ENCODE results near the gene SPATA6.
"Not testable (repeated sequence)": the region's sequence is repeated elsewhere in the genome, so short reads cannot be mapped to it uniquely, and the experiment has no call there.

Gene SPATA6

DNA sequence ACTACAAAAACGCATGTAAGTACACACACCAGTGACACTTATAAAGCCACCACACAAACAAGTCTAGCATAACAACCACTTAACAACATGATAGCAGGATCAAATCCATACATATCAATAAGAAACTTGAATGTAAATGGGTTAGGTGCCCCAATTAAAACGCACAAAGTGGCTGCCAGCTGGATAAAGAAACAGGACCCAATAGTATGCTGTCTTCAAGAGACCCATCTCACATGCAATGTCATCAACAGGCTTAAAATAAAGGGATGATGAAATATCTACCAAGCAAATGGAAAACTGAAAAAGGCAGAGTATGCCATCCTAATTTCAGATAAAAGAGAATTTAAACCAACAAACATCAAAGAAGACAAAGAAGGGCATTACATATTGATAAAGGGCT lies 139.9 kb downstream of the SPATA6 start:
- H3K9me3 ChIP-seq (replicated peaks in 1 of 2; ENCODE audit: control insufficient read depth in 2 of 2, insufficient read depth in 1 of 2, low read depth in 1 of 2, low read length in 2 of 2), result peaks cover 0 to 16% of the 10 kb centered on the region in 2 donors
- no peak overlapping the region for H3K27ac ChIP-seq (replicated peaks; ENCODE audit: low read length)
- H3K36me3 ChIP-seq (replicated peaks in 1 of 2; ENCODE audit: control insufficient read depth in 2 of 2, insufficient read depth in 2 of 2, low read length in 2 of 2), result peaks cover 3 to 5% of the 10 kb centered on the region in 2 donors
- H3K18ac ChIP-seq (ENCODE audit: low read length), result no peak overlapping the region
- no peak overlapping the region for H2AK5ac ChIP-seq (ENCODE audit: low read depth, low read length)
- no peak overlapping the region for H3K4ac ChIP-seq (ENCODE audit: low read length)
- no CpG with 5 or more reads among the region's 2 CpGs for WGBS, 2 donors (ENCODE audit: extremely low coverage in 2 of 2, insufficient read length in 2 of 2, insufficient replicate concordance in 1 of 2)
- H4K8ac ChIP-seq (ENCODE audit: low read depth, low read length), result no peak overlapping the region
- no peak overlapping the region for H2BK120ac ChIP-seq (ENCODE audit: low read depth, low read length)
- no peak overlapping the region for H3K4me3 ChIP-seq (ENCODE audit: low read length in 2 of 2)
- no peak overlapping the region for H2BK12ac ChIP-seq (ENCODE audit: low read length)
- H3K23ac ChIP-seq (ENCODE audit: low read depth, low read length, poor library complexity), result no peak overlapping the region
- H2BK15ac ChIP-seq (ENCODE audit: low read length), result no peak overlapping the region
- H4K91ac ChIP-seq (ENCODE audit: low read depth, low read length, poor library complexity), result no peak overlapping the region
- no peak overlapping the region for H3K9ac ChIP-seq (ENCODE audit: low read depth, low read length, poor library complexity)
- H3K27me3 ChIP-seq (ENCODE audit: control insufficient read depth in 3 of 3, insufficient read depth in 3 of 3, low read depth in 1 of 3, low read length in 3 of 3), result no peaks in the 10 kb centered on the region
- H3K14ac ChIP-seq (ENCODE audit: low read length), result no peak overlapping the region
- no peak overlapping the region for H3K4me2 ChIP-seq (ENCODE audit: insufficient read depth, low read length, poor library complexity, severe bottlenecking)
- no peak overlapping the region for H2AFZ ChIP-seq (ENCODE audit: low read length)
- no peaks in the 10 kb centered on the region for H3K79me1 ChIP-seq (ENCODE audit: low read depth, low read length)
- DNase-seq (ENCODE audit: low spot score), result no peak
- peaks cover 0 to 8% of the 10 kb centered on the region in 2 donors for H3K4me1 ChIP-seq (ENCODE audit: control insufficient read depth in 2 of 2, insufficient read depth in 1 of 2, low read depth in 1 of 2, low read length in 2 of 2)
- no peak overlapping the region for H2BK5ac ChIP-seq (ENCODE audit: low read length)

DNA sequence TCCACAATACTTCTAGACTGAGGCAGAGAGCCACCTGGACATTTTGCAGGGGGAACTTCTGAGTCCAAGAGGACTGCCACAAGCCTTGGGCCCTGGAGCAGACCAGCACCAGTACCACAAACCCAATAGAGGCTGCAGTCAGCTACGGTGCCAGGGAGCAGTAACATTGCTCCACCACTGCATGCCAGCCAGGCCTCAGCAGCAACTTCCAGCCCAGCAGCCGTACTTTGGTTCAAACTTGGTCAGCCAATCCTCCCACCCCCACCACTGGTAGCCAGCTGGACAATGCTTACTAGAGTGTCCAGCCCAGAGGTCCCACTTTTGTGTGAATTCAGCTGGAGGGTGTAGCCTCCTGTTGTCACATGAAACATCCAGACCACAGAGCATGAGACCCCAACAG lies 142.1 kb downstream of the SPATA6 start:
- no peak overlapping the region for H2AK5ac ChIP-seq (ENCODE audit: low read depth, low read length)
- H3K27ac ChIP-seq (replicated peaks; ENCODE audit: low read length), result no peak overlapping the region
- H3K27me3 ChIP-seq (ENCODE audit: control insufficient read depth in 3 of 3, insufficient read depth in 3 of 3, low read depth in 1 of 3, low read length in 3 of 3), result no peaks in the 10 kb centered on the region
- no peak overlapping the region for H2BK5ac ChIP-seq (ENCODE audit: low read length)
- H3K23ac ChIP-seq (ENCODE audit: low read depth, low read length, poor library complexity), result peak overlapping the region; percentile 78
- H3K14ac ChIP-seq (ENCODE audit: low read length), result no peak overlapping the region
- no peak overlapping the region for H2BK120ac ChIP-seq (ENCODE audit: low read depth, low read length)
- H3K79me1 ChIP-seq (ENCODE audit: low read depth, low read length), result no peaks in the 10 kb centered on the region
- no peak overlapping the region for H4K8ac ChIP-seq (ENCODE audit: low read depth, low read length)
- H3K4me2 ChIP-seq (ENCODE audit: insufficient read depth, low read length, poor library complexity, severe bottlenecking), result no peak overlapping the region
- peaks cover 2 to 22% of the 10 kb centered on the region in 2 donors for H3K9me3 ChIP-seq (replicated peaks in 1 of 2; ENCODE audit: control insufficient read depth in 2 of 2, insufficient read depth in 1 of 2, low read depth in 1 of 2, low read length in 2 of 2)
- no peak overlapping the region for H3K9ac ChIP-seq (ENCODE audit: low read depth, low read length, poor library complexity)
- H2AFZ ChIP-seq (ENCODE audit: low read length), result no peak overlapping the region
- peaks cover 0 to 8% of the 10 kb centered on the region in 2 donors for H3K4me1 ChIP-seq (ENCODE audit: control insufficient read depth in 2 of 2, insufficient read depth in 1 of 2, low read depth in 1 of 2, low read length in 2 of 2)
- H4K91ac ChIP-seq (ENCODE audit: low read depth, low read length, poor library complexity), result no peak overlapping the region
- no CpG with 5 or more reads among the region's 2 CpGs for WGBS, 2 donors (ENCODE audit: extremely low coverage in 2 of 2, insufficient read length in 2 of 2, insufficient replicate concordance in 1 of 2)
- H3K18ac ChIP-seq (ENCODE audit: low read length), result peak overlapping the region; percentile 40
- H3K36me3 ChIP-seq (replicated peaks in 1 of 2; ENCODE audit: control insufficient read depth in 2 of 2, insufficient read depth in 2 of 2, low read length in 2 of 2), result peaks cover 8 to 15% of the 10 kb centered on the region in 2 donors
- H2BK12ac ChIP-seq (ENCODE audit: low read length), result no peak overlapping the region
- no peak for DNase-seq (ENCODE audit: low spot score)
- no peak overlapping the region for H2BK15ac ChIP-seq (ENCODE audit: low read length)
- no peak overlapping the region for H3K4me3 ChIP-seq (ENCODE audit: low read length in 2 of 2)
- H3K4ac ChIP-seq (ENCODE audit: low read length), result no peak overlapping the region

DNA sequence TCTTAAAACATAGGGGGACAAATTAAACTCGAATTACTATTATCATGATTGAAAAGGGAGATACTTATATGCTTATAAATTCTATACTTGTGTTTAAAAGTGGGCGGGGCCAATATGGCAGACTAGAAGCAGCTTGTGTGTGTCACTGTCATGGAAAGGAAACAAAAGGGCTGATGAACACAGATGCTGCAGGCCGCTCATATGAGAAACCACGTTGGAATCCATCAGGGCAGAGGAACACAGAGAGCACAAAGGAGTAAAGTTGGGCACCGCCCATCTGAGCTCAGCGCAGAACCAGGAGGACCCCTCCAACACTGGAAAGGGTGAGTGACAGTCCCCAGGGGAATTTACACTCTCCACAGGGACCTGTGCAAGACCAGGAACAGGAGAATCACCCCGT lies 142.5 kb downstream of the SPATA6 start:
- H3K4me3 ChIP-seq (ENCODE audit: low read length in 2 of 2), result peak overlapping the region in 1 of 2 donors; percentile 36
- DNase-seq (ENCODE audit: low spot score), result no peak
- no peak overlapping the region for H2BK5ac ChIP-seq (ENCODE audit: low read length)
- H3K9ac ChIP-seq (ENCODE audit: low read depth, low read length, poor library complexity), result no peak overlapping the region
- no peak overlapping the region for H3K14ac ChIP-seq (ENCODE audit: low read length)
- H3K9me3 ChIP-seq (replicated peaks in 1 of 2; ENCODE audit: control insufficient read depth in 2 of 2, insufficient read depth in 1 of 2, low read depth in 1 of 2, low read length in 2 of 2), result peaks cover 2 to 24% of the 10 kb centered on the region in 2 donors
- WGBS, 2 donors (ENCODE audit: extremely low coverage in 2 of 2, insufficient read length in 2 of 2, insufficient replicate concordance in 1 of 2), result no CpG with 5 or more reads among the region's 7 CpGs
- H2BK15ac ChIP-seq (ENCODE audit: low read length), result no peak overlapping the region
- no peak overlapping the region for H3K18ac ChIP-seq (ENCODE audit: low read length)
- H3K4me2 ChIP-seq (ENCODE audit: insufficient read depth, low read length, poor library complexity, severe bottlenecking), result no peak overlapping the region
- no peak overlapping the region for H4K8ac ChIP-seq (ENCODE audit: low read depth, low read length)
- no peaks in the 10 kb centered on the region for H3K27me3 ChIP-seq (ENCODE audit: control insufficient read depth in 3 of 3, insufficient read depth in 3 of 3, low read depth in 1 of 3, low read length in 3 of 3)
- peaks cover 0 to 8% of the 10 kb centered on the region in 2 donors for H3K4me1 ChIP-seq (ENCODE audit: control insufficient read depth in 2 of 2, insufficient read depth in 1 of 2, low read depth in 1 of 2, low read length in 2 of 2)
- H3K79me1 ChIP-seq (ENCODE audit: low read depth, low read length), result no peaks in the 10 kb centered on the region
- H3K4ac ChIP-seq (ENCODE audit: low read length), result no peak overlapping the region
- H4K91ac ChIP-seq (ENCODE audit: low read depth, low read length, poor library complexity), result no peak overlapping the region
- no peak overlapping the region for H2AK5ac ChIP-seq (ENCODE audit: low read depth, low read length)
- H3K36me3 ChIP-seq (replicated peaks in 1 of 2; ENCODE audit: control insufficient read depth in 2 of 2, insufficient read depth in 2 of 2, low read length in 2 of 2), result peaks cover 9 to 16% of the 10 kb centered on the region in 2 donors
- H2AFZ ChIP-seq (ENCODE audit: low read length), result no peak overlapping the region
- H3K27ac ChIP-seq (replicated peaks; ENCODE audit: low read length), result no peak overlapping the region
- no peak overlapping the region for H2BK120ac ChIP-seq (ENCODE audit: low read depth, low read length)
- H2BK12ac ChIP-seq (ENCODE audit: low read length), result no peak overlapping the region
- H3K23ac ChIP-seq (ENCODE audit: low read depth, low read length, poor library complexity), result peak overlapping the region; percentile 78

DNA sequence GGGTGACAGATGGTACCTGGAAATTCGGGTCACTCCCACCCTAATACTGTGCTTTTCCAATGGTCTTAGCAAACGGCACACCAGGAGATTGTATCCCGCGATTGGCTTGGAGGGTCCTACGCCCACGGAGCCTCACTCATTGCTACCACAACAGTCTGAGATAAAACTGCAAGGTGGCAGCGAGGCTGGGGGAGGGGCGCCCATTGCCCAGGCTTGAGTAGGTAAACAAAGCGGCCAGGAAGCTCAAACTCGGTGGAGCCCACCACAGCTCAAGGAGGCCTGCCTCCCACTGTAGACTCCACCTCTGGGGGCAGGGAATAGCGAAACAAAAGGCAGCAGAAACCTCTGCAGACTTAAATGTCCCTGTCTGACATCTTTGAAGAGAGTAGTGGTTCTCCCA lies 160.2 kb downstream of the SPATA6 start:
- H4K91ac ChIP-seq (ENCODE audit: low read depth, low read length, poor library complexity); H4K8ac ChIP-seq (ENCODE audit: low read depth, low read length); H3K4me1 ChIP-seq (ENCODE audit: control insufficient read depth in 2 of 2, insufficient read depth in 1 of 2, low read depth in 1 of 2, low read length in 2 of 2); H2BK15ac ChIP-seq (ENCODE audit: low read length); H3K9ac ChIP-seq (ENCODE audit: low read depth, low read length, poor library complexity); H2BK120ac ChIP-seq (ENCODE audit: low read depth, low read length); H3K9me3 ChIP-seq (replicated peaks in 1 of 2; ENCODE audit: control insufficient read depth in 2 of 2, insufficient read depth in 1 of 2, low read depth in 1 of 2, low read length in 2 of 2); H3K4me3 ChIP-seq (ENCODE audit: low read length in 2 of 2); H3K23ac ChIP-seq (ENCODE audit: low read depth, low read length, poor library complexity); H3K79me1 ChIP-seq (ENCODE audit: low read depth, low read length); H3K18ac ChIP-seq (ENCODE audit: low read length); H2AK5ac ChIP-seq (ENCODE audit: low read depth, low read length); H3K4me2 ChIP-seq (ENCODE audit: insufficient read depth, low read length, poor library complexity, severe bottlenecking); H2AFZ ChIP-seq (ENCODE audit: low read length); H2BK12ac ChIP-seq (ENCODE audit: low read length); H3K14ac ChIP-seq (ENCODE audit: low read length); H3K27ac ChIP-seq (replicated peaks; ENCODE audit: low read length); H3K4ac ChIP-seq (ENCODE audit: low read length); H2BK5ac ChIP-seq (ENCODE audit: low read length); H3K36me3 ChIP-seq (replicated peaks in 1 of 2; ENCODE audit: control insufficient read depth in 2 of 2, insufficient read depth in 2 of 2, low read length in 2 of 2); H3K27me3 ChIP-seq (ENCODE audit: control insufficient read depth in 3 of 3, insufficient read depth in 3 of 3, low read depth in 1 of 3, low read length in 3 of 3); DNase-seq (ENCODE audit: low spot score): not testable (repeated sequence)
- no CpG with 5 or more reads among the region's 11 CpGs for WGBS, 2 donors (ENCODE audit: extremely low coverage in 2 of 2, insufficient read length in 2 of 2, insufficient replicate concordance in 1 of 2)
